ENCODE measurements around the gene UBE2J1. TPM values are rescaled to one million over a fixed set of nuclear protein-coding genes. Genes with fewer than 3 reads are reported as not detected.
A peak's percentile ranks its signal among the peaks of the same experiment; 100 is the strongest.

The UBE2J1 gene
- total RNA-seq, 1 donor from 2014 or later = 46.9 TPM

- Histone ChIP-seq H3K9me3 (no peaks in the 10 kb centered on the region), H3K36me3 (no peaks in the 10 kb centered on the region), H3K27me3 (ENCODE audit: low read depth) (no peaks in the 10 kb centered on the region), H3K4me1 (peaks cover 15% of the 10 kb centered on the region), H3K27ac (no peak overlapping the region), H3K4me3 (no peak overlapping the region)
- no peak for TF ChIP-seq CTCF (IDR thresholded peaks at IDR 0.05)
- no peak for ATAC-seq
- intact Hi-C loops (cut with DNase I) = no loop called here
- no peak for DNase-seq
Measured at GRCh38 chr6:89302936-89303335, 49.6 kb downstream of the UBE2J1 start.

GRCh38 chr6:89302195-89302770 lies 50.2 kb downstream of the UBE2J1 start:
- Histone ChIP-seq H3K4me3 (no peak overlapping the region), H3K36me3 (no peaks in the 10 kb centered on the region), H3K27ac (no peak overlapping the region), H3K27me3 (ENCODE audit: low read depth) (no peaks in the 10 kb centered on the region), H3K9me3 (no peaks in the 10 kb centered on the region), H3K4me1 (peaks cover 22% of the 10 kb centered on the region)
- no peak for ATAC-seq
- no peak for TF ChIP-seq CTCF (IDR thresholded peaks at IDR 0.05)
- intact Hi-C loops (cut with DNase I) = no loop called here
- DNase-seq = no peak

GRCh38 chr6:89301586-89302194 lies 50.8 kb downstream of the UBE2J1 start:
- Histone ChIP-seq H3K27me3 (ENCODE audit: low read depth) (no peaks in the 10 kb centered on the region), H3K4me3 (no peak overlapping the region), H3K9me3 (no peaks in the 10 kb centered on the region), H3K27ac (no peak overlapping the region), H3K4me1 (peaks cover 22% of the 10 kb centered on the region), H3K36me3 (no peaks in the 10 kb centered on the region)
- DNase-seq (no peak), ATAC-seq (no peak)
- TF ChIP-seq CTCF (IDR thresholded peaks at IDR 0.05) = no peak
- intact Hi-C loops (cut with DNase I) = no loop called here

DNA sequence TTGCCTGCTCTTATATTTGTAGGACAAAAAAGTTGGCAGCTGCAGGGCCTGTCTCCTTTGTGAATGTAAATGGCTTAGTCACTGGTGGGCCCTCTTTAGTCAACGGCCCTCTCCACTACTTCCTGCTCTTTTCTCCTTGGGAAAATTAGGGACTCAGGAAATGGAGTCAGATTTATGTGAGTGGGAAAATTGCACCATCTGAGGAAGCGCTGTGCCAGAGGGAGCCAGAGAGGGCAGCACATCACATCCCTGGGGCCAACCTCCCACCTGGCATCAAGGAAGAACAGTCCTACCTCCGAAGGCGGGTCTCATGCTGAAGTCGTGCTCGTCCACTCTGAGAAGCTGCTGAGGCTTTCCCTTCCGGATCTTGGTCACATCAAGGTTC lies 53.1 kb downstream of the UBE2J1 start:
- no peak for DNase-seq
- intact Hi-C loops (cut with DNase I) = no loop called here
- Histone ChIP-seq H3K9me3 (no peaks in the 10 kb centered on the region), H3K27me3 (ENCODE audit: low read depth) (no peaks in the 10 kb centered on the region), H3K4me3 (no peak overlapping the region), H3K4me1 (peaks cover 22% of the 10 kb centered on the region), H3K36me3 (no peaks in the 10 kb centered on the region), H3K27ac (no peak overlapping the region)
- TF ChIP-seq CTCF (IDR thresholded peaks at IDR 0.05) = no peak
- ATAC-seq = no peak

DNA sequence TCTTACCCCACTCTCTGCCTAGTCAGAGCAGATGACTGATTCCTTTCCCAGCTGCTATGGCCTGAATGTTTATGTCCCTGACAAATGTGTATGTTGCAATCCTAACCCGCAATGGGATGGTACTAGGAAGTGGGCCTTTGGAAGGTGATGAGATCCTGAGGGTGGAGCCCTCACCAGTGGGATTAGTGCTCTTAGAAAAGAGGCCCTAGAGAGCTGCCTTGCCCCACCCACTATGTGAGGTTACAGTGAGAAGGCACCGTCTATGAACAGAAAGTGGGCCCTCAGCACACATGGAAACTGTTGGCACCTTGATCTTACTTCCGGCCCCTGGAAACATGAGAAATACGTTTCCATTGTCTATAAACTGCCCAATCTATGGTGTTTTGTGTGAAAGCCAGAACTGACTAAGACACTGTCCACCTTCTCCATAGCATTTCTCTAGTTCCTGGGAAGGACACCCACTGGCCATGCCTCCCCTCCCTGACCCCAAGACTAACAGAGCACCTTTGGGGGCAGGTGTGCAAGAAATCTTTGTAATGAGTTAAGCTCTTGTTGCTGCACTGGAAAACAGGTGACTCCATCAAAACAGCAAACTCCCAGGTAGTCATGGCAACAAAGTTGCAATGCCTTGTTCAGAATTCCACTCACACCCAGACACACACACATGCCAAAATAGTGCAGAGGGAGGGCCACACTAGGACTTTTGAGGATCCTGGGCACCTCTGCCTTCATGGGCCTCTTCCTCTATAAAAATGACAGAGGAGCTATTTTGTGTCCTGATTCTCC lies 53.6 kb downstream of the UBE2J1 start:
- Histone ChIP-seq H3K9me3 (no peaks in the 10 kb centered on the region), H3K4me1 (peaks cover 22% of the 10 kb centered on the region), H3K36me3 (no peaks in the 10 kb centered on the region), H3K27me3 (ENCODE audit: low read depth) (no peaks in the 10 kb centered on the region), H3K27ac (no peak overlapping the region), H3K4me3 (no peak overlapping the region)
- ATAC-seq (peak; percentile 16 to 64), DNase-seq (no peak)
- intact Hi-C loops (cut with DNase I) = no loop called here
- no peak for TF ChIP-seq CTCF (IDR thresholded peaks at IDR 0.05)
